Measurements from ENCODE around the gene ARHGAP12.

GRCh38 chr10:31756729-31757110 is 171.9 kb downstream of the ARHGAP12 start:
- TF ChIP-seq CTCF (IDR thresholded peaks at IDR 0.05) (no peak), ZFX (IDR thresholded peaks at IDR 0.05; ENCODE audit: borderline replicate concordance) (no peak)
